H9 (cell line): ENCODE data around the gene SCIN. TPM values are rescaled to one million over a fixed set of nuclear protein-coding genes. Genes with fewer than 3 reads are reported as not detected.

Source experiments
- DNase-seq: peaks from one replicate; pipeline ENCODE4 v3.0.0-alpha.2; 2017
- H2AFZ ChIP-seq: one replicate; pipeline ENCODE4 v1.6.1; 2013; ENCODE audit warnings: mild to moderate bottlenecking, low read length, control low read depth, moderate library complexity
- H2AK5ac ChIP-seq: 2 replicates; pipeline ENCODE4 v1.6.1; 2013; ENCODE audit warnings: low read length, control low read depth, mixed read lengths; ENCODE audit not compliant: insufficient read length
- H2BK120ac ChIP-seq: one replicate; pipeline ENCODE4 v1.6.1; 2013; ENCODE audit warnings: low read depth, mild to moderate bottlenecking, low read length, control low read depth, inconsistent platforms; ENCODE audit not compliant: poor library complexity, severe bottlenecking
- H2BK12ac ChIP-seq: 2 replicates; pipeline ENCODE4 v1.6.1; 2013; ENCODE audit warnings: low read length, control low read depth, mixed read lengths, low read depth; ENCODE audit not compliant: insufficient read length
- H2BK15ac ChIP-seq: 2 replicates; pipeline ENCODE4 v1.6.1; 2013; ENCODE audit warnings: low read depth, low read length, control low read depth
- H2BK20ac ChIP-seq: one replicate; pipeline ENCODE4 v1.6.1; 2013; ENCODE audit warnings: low read depth, mild to moderate bottlenecking, low read length, control low read depth, inconsistent platforms; ENCODE audit not compliant: poor library complexity, severe bottlenecking
- H2BK5ac ChIP-seq: 2 replicates; pipeline ENCODE4 v1.6.1; 2013; ENCODE audit warnings: low read length, control low read depth, mixed read lengths; ENCODE audit not compliant: insufficient read length
- H3K14ac ChIP-seq: 2 replicates; pipeline ENCODE4 v1.6.1; 2013; ENCODE audit warnings: low read length, control low read depth; ENCODE audit not compliant: insufficient read depth
- H3K18ac ChIP-seq: 2 replicates; pipeline ENCODE4 v1.6.1; 2013; ENCODE audit warnings: low read depth, mild to moderate bottlenecking, mixed read lengths, low read length, control low read depth; ENCODE audit not compliant: insufficient read length
- H3K23ac ChIP-seq: 2 replicates; pipeline ENCODE4 v1.6.1; 2013; ENCODE audit warnings: low read length, control low read depth, mixed read lengths, low read depth; ENCODE audit not compliant: insufficient read length
- H3K23me2 ChIP-seq: 2 replicates; pipeline ENCODE4 v1.6.1; 2013; ENCODE audit warnings: low read depth, mild to moderate bottlenecking, mixed read lengths, low read length, control low read depth; ENCODE audit not compliant: insufficient read length, poor library complexity, severe bottlenecking
- H3K27ac ChIP-seq: 2 replicates; pipeline ENCODE4 v1.5.1; 2013; ENCODE audit warnings: low read length, control low read depth, mixed read lengths, low read depth; ENCODE audit not compliant: insufficient read length
- H3K27me3 ChIP-seq: 2 replicates; pipeline ENCODE4 v1.6.1; 2013; ENCODE audit warnings: low read length, control low read depth, inconsistent platforms; ENCODE audit not compliant: insufficient read depth
- H3K4ac ChIP-seq: 2 replicates; pipeline ENCODE4 v1.6.1; 2013; ENCODE audit warnings: low read depth, mild to moderate bottlenecking, control low read depth, inconsistent platforms, low read length, moderate library complexity
- H3K4me1 ChIP-seq: 2 replicates; pipeline ENCODE4 v1.6.1; 2013; ENCODE audit warnings: low read length, control low read depth, inconsistent platforms; ENCODE audit not compliant: insufficient read depth
- H3K4me2 ChIP-seq: 2 replicates; pipeline ENCODE4 v1.6.1; 2013; ENCODE audit warnings: low read length, control low read depth, mixed read lengths; ENCODE audit not compliant: insufficient read length, insufficient read depth
- H3K56ac ChIP-seq: 2 replicates; pipeline ENCODE4 v1.6.1; 2013; ENCODE audit warnings: low read depth, mild to moderate bottlenecking, mixed read lengths, low read length, control low read depth; ENCODE audit not compliant: insufficient read length
- H3K79me1 ChIP-seq: 2 replicates; pipeline ENCODE4 v1.6.1; 2013; ENCODE audit warnings: low read depth, mild to moderate bottlenecking, moderate library complexity, low read length, control low read depth, inconsistent platforms; ENCODE audit not compliant: insufficient read depth, poor library complexity, severe bottlenecking
- H3K79me2 ChIP-seq: 2 replicates; pipeline ENCODE4 v1.6.1; 2013; ENCODE audit warnings: low read length, control low read depth, inconsistent platforms; ENCODE audit not compliant: insufficient read depth
- H3K9ac ChIP-seq: 2 replicates; pipeline ENCODE4 v1.6.1; 2013; ENCODE audit warnings: low read length, control low read depth, mixed read lengths; ENCODE audit not compliant: insufficient read length; ENCODE audit errors: extremely low read depth
- H3K9me3 ChIP-seq: one replicate; pipeline ENCODE4 v1.6.1; 2013; ENCODE audit warnings: low read depth, low read length, inconsistent platforms; ENCODE audit not compliant: control insufficient read depth
- H3T11ph ChIP-seq: one replicate; pipeline ENCODE4 v1.6.1; 2013; ENCODE audit warnings: mild to moderate bottlenecking, low read length, control low read depth, inconsistent platforms
- H4K20me1 ChIP-seq: one replicate; pipeline ENCODE4 v1.6.1; 2013; ENCODE audit not compliant: control insufficient read depth, insufficient read length, insufficient read depth
- H4K5ac ChIP-seq: 2 replicates; pipeline ENCODE4 v1.6.1; 2013; ENCODE audit warnings: low read depth, mild to moderate bottlenecking, mixed read lengths, low read length, control low read depth; ENCODE audit not compliant: insufficient read length
- H4K8ac ChIP-seq: replicated peaks from 2 replicates; pipeline ENCODE4 v1.6.1; 2013; ENCODE audit warnings: low read length, control low read depth, mixed read lengths, low read depth; ENCODE audit not compliant: insufficient read length
- H4K91ac ChIP-seq: 2 replicates; pipeline ENCODE4 v1.6.1; 2013; ENCODE audit warnings: low read depth, mild to moderate bottlenecking, moderate library complexity, mixed read lengths, low read length, control low read depth; ENCODE audit not compliant: insufficient read length
- H3K27ac Mint-ChIP-seq, 3 experiments: 2 replicates in 2 of 3; 3 replicates in 1 of 3; pipeline ENCODE4 v1.8.0; 2020 to 2021; ENCODE audit warnings: mixed read lengths in 3 of 3, mild to moderate bottlenecking in 1 of 3, moderate library complexity in 1 of 3
- H3K27me3 Mint-ChIP-seq: 2 replicates; pipeline ENCODE4 v1.8.0; 2021; ENCODE audit warnings: low read depth, mild to moderate bottlenecking, moderate library complexity, mixed read lengths
- H3K36me3 Mint-ChIP-seq, 3 experiments: 2 replicates in 2 of 3; 3 replicates in 1 of 3; pipeline ENCODE4 v1.8.0; 2020 to 2021; ENCODE audit warnings: low read depth in 3 of 3, mixed read lengths in 3 of 3; ENCODE audit not compliant: insufficient read depth in 1 of 3
- H3K4me1 Mint-ChIP-seq, 2 experiments: 2 replicates each; pipeline ENCODE4 v1.8.0; 2020; ENCODE audit warnings: mixed read lengths in 2 of 2
- H3K4me3 Mint-ChIP-seq, 2 experiments: 2 replicates in 1 of 2; 3 replicates in 1 of 2; pipeline ENCODE4 v1.8.0; 2020 to 2021; ENCODE audit warnings: mild to moderate bottlenecking in 2 of 2, mixed read lengths in 2 of 2, moderate library complexity in 1 of 2
- H3K9me3 Mint-ChIP-seq, 2 experiments: 2 replicates in 1 of 2; 3 replicates in 1 of 2; pipeline ENCODE4 v1.8.0; 2020; ENCODE audit warnings: mild to moderate bottlenecking in 2 of 2, mixed read lengths in 2 of 2, moderate library complexity in 1 of 2
- CTCF ChIP-seq: fragments of 200-600 bp; sonication (generic); conservative IDR thresholded peaks from 3 replicates; pipeline ENCODE4 v1.8.0; 2021; ENCODE audit warnings: antibody characterized with exemption, mild to moderate bottlenecking
- WGBS: extraction: QIAGEN DNeasy Blood & Tissue Kit; methylation state at CpG from one replicate; pipeline ENCODE4 v1.1.7; 2013; ENCODE audit warnings: missing lambda C conversion rate, low lambda C conversion rate, mixed read lengths; ENCODE audit not compliant: insufficient read length; ENCODE audit errors: extremely low coverage; 5-methylcytosine and 5-hydroxymethylcytosine counted together
- total RNA-seq: library from RNA; stranded (reverse); gene quantifications from 2 replicates; pipeline ENCODE4 v1.2.1, GENCODE V29; 2021

SCIN gene
- total RNA-seq, 1 experiment from 2014 or later = 0.44 TPM

- H3K27me3 ChIP-seq = no peaks in the 10 kb centered on the region
- H3K4me1 Mint-ChIP-seq = peaks cover 0 to 3% of the 10 kb centered on the region in 2 experiments; a peak in 2 of 4 replicates
- H3K14ac ChIP-seq = no peak overlapping the region
- no peak overlapping the region for H2BK5ac ChIP-seq
- H2AFZ ChIP-seq = no peak overlapping the region
- H3K4me1 ChIP-seq = no peaks in the 10 kb centered on the region
- no peaks in the 10 kb centered on the region for H3K79me1 ChIP-seq
- no peak overlapping the region for H3K4ac ChIP-seq
- no peak overlapping the region for H4K8ac ChIP-seq
- peaks cover 19 to 34% (median 20%) of the 10 kb centered on the region in 3 experiments for H3K36me3 Mint-ChIP-seq
- peaks cover 18 to 20% of the 10 kb centered on the region in 2 experiments for H3K9me3 Mint-ChIP-seq
- H4K91ac ChIP-seq = no peak overlapping the region
- H3K4me2 ChIP-seq = no peak overlapping the region
- H2AK5ac ChIP-seq = no peak overlapping the region
- no peak overlapping the region for H3T11ph ChIP-seq
- no peak overlapping the region for H2BK20ac ChIP-seq
- no peak for TF ChIP-seq CTCF
- no peaks in the 10 kb centered on the region for H3K79me2 ChIP-seq
- no peak for DNase-seq
- H3K27ac Mint-ChIP-seq = no peak overlapping the region
- no peak overlapping the region for H3K4me3 Mint-ChIP-seq
- no peaks in the 10 kb centered on the region for H4K20me1 ChIP-seq
- no peaks in the 10 kb centered on the region for H3K27me3 Mint-ChIP-seq
- no peak overlapping the region for H3K23ac ChIP-seq
- no peak overlapping the region for H3K56ac ChIP-seq
- H3K9ac ChIP-seq = no peak overlapping the region
- no peaks in the 10 kb centered on the region for H3K9me3 ChIP-seq
- no peak overlapping the region for H4K5ac ChIP-seq
- no peak overlapping the region for H2BK12ac ChIP-seq
- H3K27ac ChIP-seq = no peak overlapping the region
- no peaks in the 10 kb centered on the region for H3K23me2 ChIP-seq
- no peak overlapping the region for H2BK120ac ChIP-seq
- WGBS = no CpG with 5 or more reads among the region's 2 CpGs
- no peak overlapping the region for H3K18ac ChIP-seq
- H2BK15ac ChIP-seq = no peak overlapping the region
These were observed 130.9 kb downstream of the SCIN start for GRCh38 chr7:12701433-12701832.
